OCI-LY1 (cell line): ENCODE measurements around the gene ZBED5.
"Not testable (repeated sequence)": the region's sequence is repeated elsewhere in the genome, so short reads cannot be mapped to it uniquely, and the experiment has no call there.

Experiments used
- H2AFZ ChIP-seq: fragments of 200-600 bp; sonication (generic), shearing (Covaris generic); 2 replicates; pipeline ENCODE4 v1.6.0; 2014; ENCODE audit warnings: antibody characterized with exemption, mild to moderate bottlenecking, low read length
- H3F3A ChIP-seq: fragments of 200-600 bp; sonication (generic), shearing (Covaris generic); 2 replicates; pipeline ENCODE4 v1.6.0; 2014; ENCODE audit warnings: mild to moderate bottlenecking, antibody characterized with exemption, low read length, moderate library complexity; ENCODE audit not compliant: insufficient read depth
- H3K27ac ChIP-seq: fragments of 200-600 bp; sonication (generic); 2 replicates; pipeline ENCODE4 v1.5.1; 2014; ENCODE audit warnings: low read length, mixed run types, mild to moderate bottlenecking, low read depth; ENCODE audit not compliant: poor library complexity, severe bottlenecking
- H3K27me3 ChIP-seq: fragments of 200-600 bp; sonication (generic); 2 replicates; pipeline ENCODE4 v1.6.0; 2014; ENCODE audit warnings: antibody characterized with exemption, mild to moderate bottlenecking, low read length, moderate library complexity; ENCODE audit not compliant: insufficient read depth
- H3K36me3 ChIP-seq: fragments of 200-600 bp; sonication (generic); 2 replicates; pipeline ENCODE4 v1.6.1; 2014; ENCODE audit warnings: mild to moderate bottlenecking, antibody characterized with exemption, low read length, moderate library complexity, mixed read lengths; ENCODE audit not compliant: insufficient read depth
- H3K4me1 ChIP-seq: fragments of 200-600 bp; sonication (generic); 2 replicates; pipeline ENCODE4 v1.5.1; 2014; ENCODE audit warnings: mild to moderate bottlenecking, low read length, moderate library complexity; ENCODE audit not compliant: insufficient read depth, severe bottlenecking
- H3K4me2 ChIP-seq: fragments of 200-600 bp; sonication (generic), shearing (Covaris generic); 2 replicates; pipeline ENCODE4 v1.6.1; 2014; ENCODE audit warnings: low read length
- H3K4me3 ChIP-seq: fragments of 200-600 bp; sonication (generic); 2 replicates; pipeline ENCODE4 v1.5.1; 2014; ENCODE audit warnings: low read length, low read depth, mild to moderate bottlenecking, mixed read lengths; ENCODE audit not compliant: poor library complexity, severe bottlenecking
- H3K79me2 ChIP-seq: fragments of 200-600 bp; shearing (Covaris generic); 2 replicates; pipeline ENCODE4 v1.6.1; 2016; ENCODE audit warnings: mixed run types, low read length, mixed read lengths; ENCODE audit not compliant: insufficient read depth
- H3K9ac ChIP-seq: fragments of 200-600 bp; sonication (generic), shearing (Covaris generic); 2 replicates; pipeline ENCODE4 v1.6.1; 2014; ENCODE audit warnings: mild to moderate bottlenecking, low read length, mixed read lengths
- H3K9me2 ChIP-seq: fragments of 200-600 bp; sonication (generic), shearing (Covaris generic); 2 replicates; pipeline ENCODE4 v1.6.1; 2014; ENCODE audit warnings: low read depth, mild to moderate bottlenecking, low read length, mixed read lengths
- H3K9me3 ChIP-seq: fragments of 200-600 bp; shearing (Covaris generic); 2 replicates; pipeline ENCODE4 v1.6.1; 2014; ENCODE audit warnings: low read length, mixed read lengths
- H4K20me1 ChIP-seq: fragments of 200-600 bp; sonication (generic), shearing (Covaris generic); 2 replicates; pipeline ENCODE4 v1.6.0; 2016; ENCODE audit warnings: mild to moderate bottlenecking, low read length; ENCODE audit not compliant: insufficient read depth
- EZH2 ChIP-seq: fragments of 200-600 bp; sonication (generic), shearing (Covaris generic); IDR thresholded peaks from 2 replicates; pipeline ENCODE4 v1.8.0; 2017; ENCODE audit warnings: borderline replicate concordance, mixed run types, mild to moderate bottlenecking, antibody characterized with exemption, low read length, moderate library complexity, mixed read lengths
- TF ChIP-seq, protein P1 (sequence below): fragments of 200-600 bp; sonication (generic), shearing (Covaris generic); IDR thresholded peaks from 2 replicates; pipeline ENCODE4 v1.5.1; 2017; ENCODE audit warnings: mild to moderate bottlenecking, antibody characterized with exemption, low read length, moderate library complexity, mixed read lengths

ZBED5 gene

DNA sequence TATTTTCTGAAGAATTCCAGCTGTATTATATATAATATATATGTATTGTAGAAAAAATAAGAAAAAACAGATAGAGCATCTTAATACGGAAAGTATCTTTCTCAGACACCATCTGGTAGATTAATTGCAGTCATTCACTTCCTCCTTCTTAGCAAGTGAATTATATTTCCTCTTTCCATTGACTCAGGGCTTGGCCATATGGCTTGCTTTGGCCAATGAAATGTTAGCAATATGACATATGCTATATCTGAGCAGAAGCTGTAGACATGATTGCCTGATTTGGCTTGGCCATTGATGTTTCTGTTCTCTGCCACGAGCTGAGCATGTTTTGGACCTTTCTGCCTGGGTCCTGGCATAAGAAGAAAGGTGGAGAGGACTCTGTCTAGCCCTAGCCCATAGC lies 34.4 kb upstream of the ZBED5 start:
- Histone ChIP-seq H3K4me1 (no peaks in the 10 kb centered on the region), H3K4me3 (no peak overlapping the region), H3K27ac (no peak overlapping the region), H3K79me2 (no peaks in the 10 kb centered on the region), H3K9me2 (no peaks in the 10 kb centered on the region), H3F3A (no peaks in the 10 kb centered on the region), H3K27me3 (no peaks in the 10 kb centered on the region), H3K9ac (no peak overlapping the region), H2AFZ (no peak overlapping the region), H3K4me2 (no peak overlapping the region), H3K36me3 (no peaks in the 10 kb centered on the region), H4K20me1 (no peaks in the 10 kb centered on the region), H3K9me3 (0 out of 2 replicates have a peak, but pooled peaks cover 4% of the 10 kb centered on the region)
- TF ChIP-seq, protein P1, sequence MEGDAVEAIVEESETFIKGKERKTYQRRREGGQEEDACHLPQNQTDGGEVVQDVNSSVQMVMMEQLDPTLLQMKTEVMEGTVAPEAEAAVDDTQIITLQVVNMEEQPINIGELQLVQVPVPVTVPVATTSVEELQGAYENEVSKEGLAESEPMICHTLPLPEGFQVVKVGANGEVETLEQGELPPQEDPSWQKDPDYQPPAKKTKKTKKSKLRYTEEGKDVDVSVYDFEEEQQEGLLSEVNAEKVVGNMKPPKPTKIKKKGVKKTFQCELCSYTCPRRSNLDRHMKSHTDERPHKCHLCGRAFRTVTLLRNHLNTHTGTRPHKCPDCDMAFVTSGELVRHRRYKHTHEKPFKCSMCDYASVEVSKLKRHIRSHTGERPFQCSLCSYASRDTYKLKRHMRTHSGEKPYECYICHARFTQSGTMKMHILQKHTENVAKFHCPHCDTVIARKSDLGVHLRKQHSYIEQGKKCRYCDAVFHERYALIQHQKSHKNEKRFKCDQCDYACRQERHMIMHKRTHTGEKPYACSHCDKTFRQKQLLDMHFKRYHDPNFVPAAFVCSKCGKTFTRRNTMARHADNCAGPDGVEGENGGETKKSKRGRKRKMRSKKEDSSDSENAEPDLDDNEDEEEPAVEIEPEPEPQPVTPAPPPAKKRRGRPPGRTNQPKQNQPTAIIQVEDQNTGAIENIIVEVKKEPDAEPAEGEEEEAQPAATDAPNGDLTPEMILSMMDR = no peak
- TF ChIP-seq EZH2 = no peak

DNA sequence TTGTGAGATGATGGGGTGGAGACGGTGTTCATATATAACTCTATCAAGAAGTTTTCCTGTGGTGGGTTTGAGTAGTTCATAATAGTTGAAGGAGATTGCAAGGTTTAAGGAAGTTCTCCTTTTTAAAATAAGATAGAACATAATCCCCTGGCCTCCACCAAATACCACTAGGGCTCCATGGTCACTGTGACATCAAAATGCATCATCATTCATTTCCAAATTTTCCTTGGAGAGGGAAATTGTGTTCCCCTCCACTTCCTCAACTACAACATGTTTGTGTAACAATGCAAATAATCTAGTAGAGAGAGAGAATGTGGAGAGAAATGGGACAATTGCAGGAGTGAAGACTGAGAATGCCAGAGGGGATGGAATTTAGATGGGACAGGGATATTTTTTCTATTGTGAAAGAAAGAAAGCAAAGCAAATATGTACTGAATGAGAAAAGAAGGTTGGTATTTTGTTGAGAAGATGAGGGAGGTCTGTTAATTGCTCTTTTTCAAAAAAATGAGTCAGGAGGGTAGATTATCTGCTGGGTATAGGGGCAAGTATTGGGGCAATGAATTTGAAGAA lies 33.4 kb upstream of the ZBED5 start:
- Histone ChIP-seq H4K20me1 (no peaks in the 10 kb centered on the region), H3K9me2 (no peaks in the 10 kb centered on the region), H3K9me3 (0 out of 2 replicates have a peak, but pooled peaks cover 4% of the 10 kb centered on the region), H3K4me2 (no peak overlapping the region), H3K9ac (no peak overlapping the region), H3K27ac (no peak overlapping the region), H3K27me3 (no peaks in the 10 kb centered on the region), H2AFZ (no peak overlapping the region), H3K4me1 (no peaks in the 10 kb centered on the region), H3K36me3 (no peaks in the 10 kb centered on the region), H3K79me2 (no peaks in the 10 kb centered on the region), H3K4me3 (no peak overlapping the region), H3F3A (no peaks in the 10 kb centered on the region)
- TF ChIP-seq, protein P1 = no peak
- no peak for TF ChIP-seq EZH2

DNA sequence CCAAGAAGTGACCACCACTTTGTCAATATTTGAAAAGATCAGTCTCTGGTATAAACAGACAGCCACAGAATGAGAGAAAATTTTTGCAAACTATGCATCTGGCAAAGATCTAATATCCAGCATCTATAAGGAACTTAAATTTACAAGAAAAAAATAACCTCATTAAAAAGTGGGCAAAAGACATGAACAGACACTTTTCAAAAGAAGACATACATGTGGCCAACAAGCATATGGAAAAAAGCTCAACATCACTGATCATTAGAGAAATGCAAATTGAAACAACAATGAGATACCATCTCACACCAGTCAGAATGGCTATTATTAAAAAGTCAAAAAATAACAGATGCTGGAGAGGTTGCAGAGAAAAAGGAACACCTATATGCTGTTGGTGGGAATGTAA lies 32.2 kb upstream of the ZBED5 start:
- H3K79me2 ChIP-seq, H4K20me1 ChIP-seq, H3F3A ChIP-seq, H3K9me2 ChIP-seq, H2AFZ ChIP-seq, H3K27me3 ChIP-seq, H3K9ac ChIP-seq, H3K9me3 ChIP-seq, H3K4me1 ChIP-seq, H3K4me2 ChIP-seq, H3K4me3 ChIP-seq, H3K27ac ChIP-seq, H3K36me3 ChIP-seq: not testable (repeated sequence)

DNA sequence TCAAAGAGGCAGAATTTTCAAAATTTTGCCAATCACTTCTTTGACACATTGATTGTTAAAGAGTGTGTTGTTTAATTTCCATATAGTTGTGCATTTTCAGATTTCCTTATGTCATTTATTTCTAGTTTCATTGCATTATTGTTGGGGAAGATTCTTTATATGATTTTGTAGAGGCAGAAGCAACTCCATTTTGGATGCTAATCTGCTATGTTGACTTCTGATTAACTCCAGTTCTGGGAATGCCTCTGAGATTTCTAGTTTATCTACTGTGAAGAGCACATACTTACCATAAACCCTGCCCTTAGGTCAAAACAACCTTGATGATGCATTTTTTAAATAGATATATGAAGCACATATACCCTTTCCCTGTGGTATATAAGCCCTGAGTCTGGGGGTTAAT lies 29.5 kb upstream of the ZBED5 start:
- Histone ChIP-seq H4K20me1 (no peaks in the 10 kb centered on the region), H3K4me2 (no peak overlapping the region), H3K79me2 (no peaks in the 10 kb centered on the region), H2AFZ (no peak overlapping the region), H3K9me3 (0 out of 2 replicates have a peak, but pooled peaks cover 4% of the 10 kb centered on the region), H3K4me3 (no peak overlapping the region), H3F3A (no peaks in the 10 kb centered on the region), H3K4me1 (no peaks in the 10 kb centered on the region), H3K9ac (no peak overlapping the region), H3K36me3 (no peaks in the 10 kb centered on the region), H3K27ac (no peak overlapping the region), H3K27me3 (no peaks in the 10 kb centered on the region), H3K9me2 (no peaks in the 10 kb centered on the region)
- TF ChIP-seq EZH2 = no peak
- TF ChIP-seq, protein P1 = no peak
